Measurements from ENCODE around the gene TXNRD2.
"Not testable (repeated sequence)": the region's sequence is repeated elsewhere in the genome, so short reads cannot be mapped to it uniquely, and the experiment has no call there.

TXNRD2 gene

DNA sequence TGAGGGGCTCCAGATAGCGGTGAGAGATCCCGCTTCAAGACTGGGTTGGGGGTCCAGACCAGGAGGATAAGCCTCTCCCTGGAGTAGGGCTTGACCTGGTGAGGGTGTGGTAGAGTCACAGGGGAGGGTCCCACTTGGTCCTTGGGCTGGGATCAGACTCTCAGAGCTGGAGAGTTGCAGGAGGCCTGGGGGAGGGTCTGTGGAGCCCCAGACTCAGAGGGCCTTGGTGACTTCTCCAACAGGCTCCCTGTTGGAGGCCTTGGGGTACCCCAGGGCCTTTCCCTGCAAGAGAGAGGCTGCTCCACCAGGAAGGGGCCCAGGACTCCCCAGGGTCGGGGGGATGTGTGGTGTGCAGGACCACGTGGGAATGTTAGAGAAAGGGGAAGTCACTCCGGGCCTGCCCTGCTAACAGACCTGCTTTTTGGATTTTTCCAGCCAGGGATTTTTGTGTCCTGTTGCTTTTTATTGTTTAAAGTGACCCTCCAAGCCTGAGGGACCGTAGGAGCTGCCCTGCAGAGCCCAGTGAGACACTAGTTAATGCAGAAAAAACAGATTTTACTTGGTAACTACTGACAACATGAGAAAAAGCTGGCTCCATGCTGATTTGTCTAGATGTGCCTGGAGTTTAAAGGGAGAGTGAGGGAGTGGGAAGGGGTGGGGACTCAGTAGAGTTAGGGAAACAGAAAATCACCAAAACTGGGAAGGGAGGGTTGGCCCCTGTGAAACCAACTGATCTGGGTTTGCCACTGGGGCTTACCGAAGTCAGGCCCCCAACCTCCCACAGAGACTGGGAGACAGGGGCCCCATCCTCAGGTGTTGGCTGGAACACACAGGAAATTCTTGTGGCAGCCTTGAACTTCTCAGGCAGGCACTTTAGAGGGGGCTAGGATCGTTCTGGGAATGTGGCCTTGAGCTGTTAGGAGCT, 801 bp upstream of the TXNRD2 start:
- peak; percentile 83 for FAIRE-seq

GRCh38 chr22:19940536-19941364, 868 bp downstream of the TXNRD2 start:
- no peak for FAIRE-seq

GRCh38 chr22:19937616-19938473, 3.8 kb downstream of the TXNRD2 start:
- FAIRE-seq: no peak

DNA sequence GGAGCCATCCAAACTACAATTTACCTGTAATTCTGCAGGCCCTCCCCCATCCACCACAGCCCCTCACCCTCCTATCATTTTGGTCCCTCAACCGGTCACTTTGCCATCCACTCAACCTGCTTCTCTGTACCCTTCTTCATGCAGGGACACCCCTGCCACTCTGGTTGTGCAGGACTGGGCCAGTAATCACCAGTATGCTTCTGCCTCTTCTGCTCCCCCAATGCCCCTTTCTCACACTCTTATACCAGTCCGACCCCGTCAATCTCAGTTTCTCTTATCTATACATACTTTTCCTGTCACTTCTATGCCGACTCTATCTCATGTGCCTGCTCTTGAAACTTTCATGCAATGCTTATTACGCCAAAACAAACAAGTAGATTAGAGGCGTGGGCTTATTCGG, 5.1 kb downstream of the TXNRD2 start:
- FAIRE-seq: no peak

GRCh38 chr22:19935123-19935718, 6.4 kb downstream of the TXNRD2 start:
- not testable (repeated sequence) for FAIRE-seq

GRCh38 chr22:19933341-19934241, 8.0 kb downstream of the TXNRD2 start:
- FAIRE-seq: no peak

DNA sequence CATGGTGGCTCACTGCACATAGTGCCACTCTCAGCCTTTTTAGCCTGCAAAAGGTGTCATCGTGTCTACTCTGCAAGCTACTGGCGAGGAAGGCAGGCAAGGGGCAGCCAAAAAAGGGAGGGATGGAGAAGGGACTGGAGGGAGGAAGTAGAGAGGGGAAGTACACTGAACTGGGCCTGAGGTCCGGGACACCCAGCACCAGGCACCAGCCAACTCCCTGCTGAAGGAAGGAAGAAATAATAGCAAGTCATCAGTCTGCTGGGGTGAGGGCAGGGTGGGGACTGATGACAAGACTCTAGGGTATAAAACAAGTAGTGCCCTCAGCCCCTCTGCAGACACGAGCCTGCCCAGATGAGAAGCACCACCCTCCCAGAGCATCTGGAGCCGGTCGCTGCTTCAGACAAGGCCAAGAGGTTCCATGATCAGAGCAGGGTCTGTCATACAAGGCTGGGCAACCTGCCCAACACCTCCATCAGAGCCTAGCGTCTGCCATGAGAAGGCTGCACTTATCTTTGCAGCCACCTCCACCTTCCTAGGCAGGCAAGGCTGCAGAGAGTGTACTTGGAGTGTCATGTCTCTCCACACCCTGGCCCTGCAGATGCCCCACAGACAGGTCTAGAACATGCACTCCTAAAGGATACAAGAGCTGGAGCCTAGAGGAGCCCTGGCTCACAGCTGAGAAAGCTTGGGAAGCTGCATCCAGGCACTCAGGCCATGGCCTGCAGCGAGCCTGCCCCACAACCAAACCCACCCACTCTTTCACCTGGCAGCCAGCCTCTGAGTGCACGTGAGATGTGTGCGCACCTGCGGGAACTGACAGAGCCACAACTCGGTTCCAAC, 9.0 kb downstream of the TXNRD2 start:
- FAIRE-seq: no peak

DNA sequence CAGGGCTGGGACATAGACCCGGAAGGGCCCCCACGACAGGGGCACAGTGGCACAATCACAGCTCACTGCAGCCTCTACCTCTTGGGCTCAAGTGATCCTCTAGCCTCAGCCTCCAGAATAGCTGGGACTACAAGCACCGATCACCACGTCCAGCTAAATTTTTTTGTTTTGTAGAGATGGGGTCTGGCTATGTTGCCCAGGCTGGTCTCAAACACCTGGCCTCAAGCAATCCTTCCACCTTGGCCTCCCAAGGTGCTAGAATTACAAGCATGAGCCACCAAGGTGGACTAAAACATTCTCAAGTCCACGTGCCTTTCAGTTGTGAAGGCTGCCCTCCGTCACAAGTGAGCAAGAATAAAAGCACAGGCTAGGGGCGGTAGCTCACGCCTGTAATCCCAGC, 10.1 kb downstream of the TXNRD2 start:
- no peak for FAIRE-seq

DNA sequence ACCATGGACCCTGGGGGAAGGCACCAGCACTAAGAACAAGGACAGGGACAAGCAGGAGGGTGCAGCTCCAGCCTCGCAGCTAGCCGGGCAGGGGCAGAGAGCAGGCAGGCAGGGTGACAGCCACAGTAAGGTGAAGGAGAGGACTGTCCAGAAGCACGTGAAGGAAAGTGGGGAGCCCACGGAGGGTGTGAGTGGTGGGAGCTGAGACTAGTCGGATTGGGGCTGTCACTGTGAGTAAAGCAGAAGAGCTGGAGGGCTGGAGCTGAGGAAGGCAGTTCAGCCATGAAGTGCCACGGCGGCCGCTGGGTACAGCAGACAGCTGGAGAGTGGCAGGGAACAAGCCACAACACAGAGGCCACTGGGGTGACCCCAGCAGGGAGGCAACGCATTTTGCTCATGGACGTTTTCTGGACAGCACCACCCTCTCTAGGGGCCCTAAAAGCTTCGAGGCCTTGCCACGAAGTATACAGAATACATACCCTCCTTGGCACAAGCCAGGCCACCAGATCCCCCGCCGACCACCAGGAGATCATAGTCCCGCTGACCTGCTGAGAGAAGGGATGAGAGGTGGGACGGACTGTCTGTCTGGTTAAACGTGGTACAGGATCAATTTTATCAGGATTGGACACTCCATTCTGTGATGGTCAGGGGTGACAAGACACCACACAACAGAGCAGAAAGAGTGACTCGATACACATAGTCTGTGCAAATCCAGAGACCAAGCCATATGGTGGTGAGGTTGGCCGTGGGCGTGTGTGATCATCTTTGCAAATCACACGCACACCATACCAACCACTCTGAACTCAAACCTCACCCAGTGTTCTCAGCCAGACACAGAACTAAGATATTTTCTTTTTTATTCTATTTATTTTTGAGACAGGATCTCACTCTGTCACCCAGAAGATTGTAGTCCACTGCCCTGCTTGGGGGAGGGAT, 10.8 kb downstream of the TXNRD2 start:
- no peak for FAIRE-seq

GRCh38 chr22:19929586-19930550, 11.8 kb downstream of the TXNRD2 start:
- FAIRE-seq: no peak

GRCh38 chr22:19928207-19928606, 13.4 kb downstream of the TXNRD2 start:
- FAIRE-seq: no peak

DNA sequence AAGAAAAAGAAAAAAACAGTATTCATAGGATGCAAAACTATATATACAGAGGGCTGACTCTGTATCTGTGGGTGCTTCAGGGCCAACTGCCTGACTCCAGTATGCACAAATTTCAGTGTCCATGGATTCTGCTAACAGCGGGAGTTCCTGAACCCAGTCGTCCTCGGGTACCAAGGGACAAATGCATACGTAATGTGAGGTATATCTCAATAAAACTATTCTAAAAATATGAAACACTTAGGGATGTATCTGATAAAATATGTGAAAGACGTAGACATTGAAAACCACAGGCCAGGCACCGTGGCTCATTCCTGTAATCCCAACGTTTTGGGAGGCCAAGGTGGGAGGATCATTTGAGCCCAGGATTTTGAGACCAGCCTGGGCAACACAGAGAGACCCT, 13.9 kb downstream of the TXNRD2 start:
- no peak for FAIRE-seq

- not testable (repeated sequence) for FAIRE-seq
These were observed 15.6 kb downstream of the TXNRD2 start for GRCh38 chr22:19926028-19926427.

- no peak for FAIRE-seq
These were observed 17.6 kb downstream of the TXNRD2 start for GRCh38 chr22:19923914-19924513.

GRCh38 chr22:19921544-19922081, 20.0 kb downstream of the TXNRD2 start:
- FAIRE-seq: no peak

DNA sequence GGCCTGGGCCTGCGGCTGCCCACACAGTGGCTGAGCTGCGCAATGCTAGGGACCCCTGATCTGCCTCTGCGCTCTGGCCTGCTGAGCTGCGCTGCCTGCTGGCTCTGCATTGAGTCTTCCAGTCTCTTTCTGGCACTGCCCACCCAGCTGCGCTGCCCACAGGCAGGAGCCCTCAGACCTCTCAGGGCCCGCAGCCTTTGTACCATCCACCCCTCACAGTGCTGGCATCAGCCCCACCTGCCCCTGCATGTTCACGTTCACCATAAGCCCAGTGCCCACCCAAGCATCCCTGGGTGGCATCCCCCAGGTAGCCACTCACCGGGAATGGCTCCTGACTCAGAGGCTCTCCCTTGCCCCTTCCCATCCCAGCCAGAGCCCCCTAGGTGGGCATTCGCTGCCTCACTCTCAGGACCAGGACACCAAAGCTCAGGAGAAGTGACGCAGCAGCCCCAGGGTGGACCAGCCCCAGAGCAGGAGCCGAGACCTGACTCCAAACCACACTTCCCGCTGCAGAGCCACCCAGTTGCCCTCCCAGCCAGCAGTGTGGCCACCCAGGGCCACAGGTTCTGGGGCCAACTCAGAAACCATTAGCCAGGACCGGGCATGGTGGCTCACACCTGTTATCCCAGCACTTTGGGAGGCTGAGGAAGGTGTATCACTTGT, 21.8 kb downstream of the TXNRD2 start:
- FAIRE-seq: no peak

Measured in G401.6 (cell line).